T-helper 2 cell treated with Interferon-gamma antibody and Interleukin-4, amounts not matched to agents 5 μg/mL and 100 μg/mL, for 36 hours (primary cell): ENCODE results near the gene MRPL58.
A peak's percentile ranks its signal among the peaks of the same experiment; 100 is the strongest.

Experiments used
- DNase-seq: peaks from one replicate; pipeline ENCODE4 v3.0.0; 2021; ENCODE audit warnings: low spot score
- H3K27ac Mint-ChIP-seq: one replicate; pipeline ENCODE4 v1.8.0; 2021; ENCODE audit warnings: mild to moderate bottlenecking, mixed read lengths
- H3K27me3 Mint-ChIP-seq: one replicate; pipeline ENCODE4 v1.8.0; 2021; ENCODE audit warnings: low read depth, mixed read lengths
- H3K36me3 Mint-ChIP-seq: one replicate; pipeline ENCODE4 v1.8.0; 2021; ENCODE audit warnings: low read depth, mixed read lengths
- H3K4me1 Mint-ChIP-seq: one replicate; pipeline ENCODE4 v1.8.0; 2021; ENCODE audit warnings: low read depth, mixed read lengths
- H3K4me3 Mint-ChIP-seq: one replicate; pipeline ENCODE4 v1.8.0; 2022; ENCODE audit warnings: mild to moderate bottlenecking, moderate library complexity, mixed read lengths
- H3K9me3 Mint-ChIP-seq: one replicate; pipeline ENCODE4 v1.8.0; 2021; ENCODE audit warnings: mixed read lengths

Gene MRPL58

GRCh38 chr17:75059369-75060345 is 47.2 kb downstream of the MRPL58 start:
- peaks cover 7% of the 10 kb centered on the region for H3K4me1 Mint-ChIP-seq
- no peaks in the 10 kb centered on the region for H3K27me3 Mint-ChIP-seq
- no peak overlapping the region for H3K27ac Mint-ChIP-seq
- H3K9me3 Mint-ChIP-seq = no peaks in the 10 kb centered on the region
- H3K36me3 Mint-ChIP-seq = peaks cover 35% of the 10 kb centered on the region
- no peak for DNase-seq
- no peak overlapping the region for H3K4me3 Mint-ChIP-seq

DNA sequence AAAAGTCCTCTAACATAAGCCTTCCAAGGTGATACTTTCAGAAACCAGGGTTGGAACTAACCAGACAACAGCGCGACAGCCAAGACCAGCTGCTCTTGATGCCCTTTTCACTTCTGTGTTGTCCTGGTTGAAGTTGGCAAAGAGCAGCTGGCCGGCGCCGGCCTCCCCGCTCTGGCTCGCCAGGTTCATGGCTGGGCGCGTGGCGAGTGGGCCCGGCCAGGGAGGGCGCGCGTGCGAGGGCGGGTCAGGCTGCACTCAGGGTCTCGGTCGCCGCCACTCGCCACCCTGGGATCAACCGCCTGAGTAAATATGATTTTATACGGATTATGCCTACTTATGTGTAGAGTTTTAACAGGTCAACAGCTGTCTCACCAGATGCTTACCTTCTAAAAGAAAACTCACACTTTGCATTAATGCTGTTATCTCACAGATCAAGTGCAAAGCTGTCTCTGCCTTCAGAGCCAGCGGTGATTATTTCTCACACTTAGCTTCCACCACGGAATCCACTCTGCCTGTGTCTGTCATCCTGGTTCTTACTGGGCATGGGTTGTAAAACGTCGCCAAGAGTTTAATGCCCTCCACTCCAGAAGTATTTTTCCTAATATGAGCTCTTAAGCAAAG is 48.1 kb downstream of the MRPL58 start:
- Mint-ChIP-seq H3K27me3 (no peaks in the 10 kb centered on the region), H3K36me3 (peaks cover 36% of the 10 kb centered on the region), H3K9me3 (no peaks in the 10 kb centered on the region)

GRCh38 chr17:75061055-75061438 is 48.6 kb downstream of the MRPL58 start:
- no peaks in the 10 kb centered on the region for H3K9me3 Mint-ChIP-seq

More for the DNA sequence above, 48.1 kb downstream of the MRPL58 start:
- H3K27ac Mint-ChIP-seq = no peak overlapping the region
- H3K4me1 Mint-ChIP-seq = peaks cover 10% of the 10 kb centered on the region
- no peak overlapping the region for H3K4me3 Mint-ChIP-seq
- no peak for DNase-seq

DNA sequence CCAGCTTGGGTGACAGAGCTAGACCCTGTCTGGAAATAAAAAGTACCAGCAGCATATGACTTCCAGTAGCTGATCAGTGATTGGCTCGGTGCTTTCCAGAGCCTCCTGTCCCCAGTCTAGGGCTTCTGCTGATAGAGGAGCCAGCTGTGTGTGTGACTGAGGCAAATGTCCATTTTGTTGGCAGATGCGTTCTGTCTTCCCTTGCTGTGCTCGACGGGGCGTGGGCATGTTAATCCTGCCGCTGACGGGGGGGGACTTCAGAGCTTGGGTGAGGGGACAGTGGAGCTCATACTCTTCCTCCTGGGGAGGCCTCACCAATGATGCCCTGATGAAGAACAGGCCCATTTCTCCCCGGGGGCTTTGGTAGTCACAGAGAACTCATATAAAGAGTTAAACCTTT is 49.1 kb downstream of the MRPL58 start:
- no peaks in the 10 kb centered on the region for H3K9me3 Mint-ChIP-seq
- no peak for DNase-seq
- peaks cover 18% of the 10 kb centered on the region for H3K4me1 Mint-ChIP-seq
- H3K4me3 Mint-ChIP-seq = no peak overlapping the region
- H3K27me3 Mint-ChIP-seq = no peaks in the 10 kb centered on the region
- no peak overlapping the region for H3K27ac Mint-ChIP-seq
- H3K36me3 Mint-ChIP-seq = peaks cover 32% of the 10 kb centered on the region

More at GRCh38 chr17:75061055-75061438, 48.6 kb downstream of the MRPL58 start:
- Mint-ChIP-seq H3K27me3 (no peaks in the 10 kb centered on the region), H3K4me3 (no peak overlapping the region), H3K36me3 (peaks cover 35% of the 10 kb centered on the region), H3K4me1 (peaks cover 14% of the 10 kb centered on the region), H3K27ac (no peak overlapping the region)
- DNase-seq = no peak

- no peaks in the 10 kb centered on the region for H3K9me3 Mint-ChIP-seq
- no peaks in the 10 kb centered on the region for H3K27me3 Mint-ChIP-seq
- no peak overlapping the region for H3K27ac Mint-ChIP-seq
- no peak for DNase-seq
- peaks cover 32% of the 10 kb centered on the region for H3K36me3 Mint-ChIP-seq
- H3K4me3 Mint-ChIP-seq = no peak overlapping the region
- peaks cover 27% of the 10 kb centered on the region for H3K4me1 Mint-ChIP-seq
Measured at GRCh38 chr17:75063201-75063600, 50.7 kb downstream of the MRPL58 start.

DNA sequence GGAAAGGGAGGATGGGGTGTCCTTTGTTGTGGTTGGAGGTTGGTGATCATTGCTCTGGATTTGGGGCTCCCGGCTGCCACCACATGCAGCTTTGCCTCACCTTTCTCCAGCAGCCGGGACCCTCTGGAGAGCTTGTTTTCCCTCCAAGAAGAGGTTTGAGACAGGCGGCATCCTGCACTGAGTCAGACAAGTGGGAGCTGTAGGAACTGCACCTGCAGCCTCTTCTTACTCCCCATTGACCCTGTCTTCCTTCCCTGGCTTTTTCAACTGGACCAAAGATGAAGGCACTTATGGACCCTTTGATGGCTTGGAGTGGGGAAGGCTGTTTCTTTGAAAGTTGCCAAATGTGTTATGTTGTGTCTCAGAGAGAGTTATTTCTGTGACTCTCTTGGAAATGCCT is 51.2 kb downstream of the MRPL58 start:
- no peaks in the 10 kb centered on the region for H3K27me3 Mint-ChIP-seq
- H3K27ac Mint-ChIP-seq = no peak overlapping the region
- peaks cover 28% of the 10 kb centered on the region for H3K4me1 Mint-ChIP-seq
- no peak overlapping the region for H3K4me3 Mint-ChIP-seq
- H3K36me3 Mint-ChIP-seq = peaks cover 32% of the 10 kb centered on the region
- no peaks in the 10 kb centered on the region for H3K9me3 Mint-ChIP-seq
- DNase-seq = no peak

GRCh38 chr17:75064040-75064439 is 51.6 kb downstream of the MRPL58 start:
- H3K4me1 Mint-ChIP-seq = peaks cover 31% of the 10 kb centered on the region
- no peaks in the 10 kb centered on the region for H3K9me3 Mint-ChIP-seq
- no peak for DNase-seq
- H3K27me3 Mint-ChIP-seq = no peaks in the 10 kb centered on the region
- H3K27ac Mint-ChIP-seq = no peak overlapping the region
- H3K36me3 Mint-ChIP-seq = peaks cover 32% of the 10 kb centered on the region
- H3K4me3 Mint-ChIP-seq = no peak overlapping the region

DNA sequence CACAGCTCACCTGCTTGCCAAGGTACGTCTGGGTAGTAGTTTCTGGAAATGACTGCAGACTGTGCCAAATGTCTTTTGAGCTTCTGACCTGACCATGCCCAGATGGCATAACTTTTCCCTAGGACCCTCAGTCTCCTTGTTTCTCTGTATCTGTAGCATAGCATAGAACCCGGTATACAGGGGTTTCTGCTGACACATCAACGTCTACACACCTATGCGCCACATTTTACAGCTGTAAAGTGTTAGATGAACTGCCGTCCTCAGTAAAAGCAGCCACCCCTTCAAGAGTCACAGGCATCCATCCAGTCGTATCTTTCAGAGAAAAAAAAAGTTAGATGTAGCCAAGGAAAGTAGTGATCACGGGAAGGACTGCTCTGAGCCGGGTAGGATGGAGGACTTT is 52.0 kb downstream of the MRPL58 start:
- H3K27ac Mint-ChIP-seq = no peak overlapping the region
- DNase-seq = no peak
- no peaks in the 10 kb centered on the region for H3K27me3 Mint-ChIP-seq
- H3K36me3 Mint-ChIP-seq = peaks cover 30% of the 10 kb centered on the region
- peaks cover 29% of the 10 kb centered on the region for H3K4me1 Mint-ChIP-seq
- no peak overlapping the region for H3K4me3 Mint-ChIP-seq
- no peaks in the 10 kb centered on the region for H3K9me3 Mint-ChIP-seq

DNA sequence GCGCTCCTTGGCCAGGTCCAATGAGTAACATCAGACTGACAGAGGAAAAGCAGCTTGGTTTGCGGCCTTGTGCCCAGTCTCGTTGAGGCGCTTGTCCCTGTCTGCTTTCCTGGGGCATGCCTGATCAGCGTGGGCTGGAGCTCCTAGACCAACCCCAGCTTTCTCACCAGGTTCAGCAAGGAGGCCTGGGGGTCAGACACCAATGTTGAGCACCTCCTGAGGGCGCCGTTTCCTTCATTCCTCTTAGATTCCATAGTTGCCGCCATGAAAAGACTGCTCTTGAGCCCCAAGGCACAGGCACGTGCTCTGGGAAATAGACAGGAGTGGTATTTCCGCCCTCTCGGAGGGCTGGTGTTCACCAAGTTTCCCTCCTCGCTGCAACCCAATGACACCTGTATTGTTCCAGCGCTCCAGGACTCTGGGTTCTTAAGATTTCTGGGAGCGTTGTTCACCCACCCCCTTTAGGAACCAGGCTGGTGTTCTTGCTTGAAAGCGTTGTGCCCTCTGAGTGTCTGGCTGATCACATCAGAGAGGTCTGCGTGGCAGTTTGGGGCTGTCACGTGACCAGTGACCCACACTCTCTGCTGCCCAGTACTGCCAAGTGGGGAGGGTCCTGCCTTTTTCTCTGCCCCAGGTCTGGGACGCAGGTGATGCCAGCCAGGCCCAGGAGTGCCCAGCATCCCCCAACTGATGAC is 52.5 kb downstream of the MRPL58 start:
- Mint-ChIP-seq H3K4me1 (peaks cover 28% of the 10 kb centered on the region), H3K36me3 (peaks cover 25% of the 10 kb centered on the region), H3K4me3 (no peak overlapping the region), H3K27ac (no peak overlapping the region), H3K9me3 (no peaks in the 10 kb centered on the region), H3K27me3 (no peaks in the 10 kb centered on the region)
- DNase-seq = no peak

- no peak overlapping the region for H3K4me3 Mint-ChIP-seq
- no peak for DNase-seq
- no peaks in the 10 kb centered on the region for H3K9me3 Mint-ChIP-seq
- peaks cover 28% of the 10 kb centered on the region for H3K4me1 Mint-ChIP-seq
- H3K36me3 Mint-ChIP-seq = peaks cover 25% of the 10 kb centered on the region
- H3K27me3 Mint-ChIP-seq = no peaks in the 10 kb centered on the region
- peak overlapping the region; percentile 71 for H3K27ac Mint-ChIP-seq
Measured at GRCh38 chr17:75065562-75066151, 53.2 kb downstream of the MRPL58 start.

- Mint-ChIP-seq H3K9me3 (no peaks in the 10 kb centered on the region), H3K36me3 (peaks cover 14% of the 10 kb centered on the region), H3K27me3 (no peaks in the 10 kb centered on the region), H3K4me3 (peak overlapping the region; percentile 78), H3K27ac (peak overlapping the region; percentile 92), H3K4me1 (peaks cover 28% of the 10 kb centered on the region)
- DNase-seq = no peak
Measured at GRCh38 chr17:75067856-75068255, 55.4 kb downstream of the MRPL58 start.

DNA sequence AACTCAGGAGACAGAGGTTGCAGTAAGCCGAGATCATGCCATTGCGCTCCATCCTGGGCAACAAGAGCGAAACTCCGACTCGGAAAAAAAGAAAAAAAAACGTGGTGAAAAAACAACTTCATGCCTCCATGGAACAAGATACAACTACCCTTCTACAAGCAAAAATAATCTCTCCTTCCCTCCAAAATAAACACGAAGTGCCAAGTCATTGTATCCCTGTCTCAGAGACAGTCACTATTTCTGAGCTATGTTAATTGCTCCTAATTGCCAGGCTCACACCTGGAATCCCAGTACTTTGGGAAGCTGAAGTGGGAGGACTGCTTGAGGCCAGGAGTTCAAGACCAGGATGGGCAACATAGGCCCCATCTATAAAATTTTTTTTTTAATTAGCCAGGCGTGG is 56.3 kb downstream of the MRPL58 start:
- peaks cover 12% of the 10 kb centered on the region for H3K36me3 Mint-ChIP-seq
- H3K4me3 Mint-ChIP-seq = peak overlapping the region; percentile 49
- no peaks in the 10 kb centered on the region for H3K27me3 Mint-ChIP-seq
- H3K9me3 Mint-ChIP-seq = no peaks in the 10 kb centered on the region
- peak overlapping the region; percentile 42 for H3K27ac Mint-ChIP-seq
- H3K4me1 Mint-ChIP-seq = peaks cover 28% of the 10 kb centered on the region
- no peak for DNase-seq

- peaks cover 5% of the 10 kb centered on the region for H3K36me3 Mint-ChIP-seq
- no peak overlapping the region for H3K4me3 Mint-ChIP-seq
- no peaks in the 10 kb centered on the region for H3K9me3 Mint-ChIP-seq
- peak overlapping the region; percentile 67 for H3K27ac Mint-ChIP-seq
- H3K4me1 Mint-ChIP-seq = peaks cover 28% of the 10 kb centered on the region
- DNase-seq = no peak
- no peaks in the 10 kb centered on the region for H3K27me3 Mint-ChIP-seq
Measured at GRCh38 chr17:75069783-75070182, 57.3 kb downstream of the MRPL58 start.
